Measurements from ENCODE around the gene CXCR3.
"Not testable (repeated sequence)": the region's sequence is repeated elsewhere in the genome, so short reads cannot be mapped to it uniquely, and the experiment has no call there.

Gene CXCR3

DNA sequence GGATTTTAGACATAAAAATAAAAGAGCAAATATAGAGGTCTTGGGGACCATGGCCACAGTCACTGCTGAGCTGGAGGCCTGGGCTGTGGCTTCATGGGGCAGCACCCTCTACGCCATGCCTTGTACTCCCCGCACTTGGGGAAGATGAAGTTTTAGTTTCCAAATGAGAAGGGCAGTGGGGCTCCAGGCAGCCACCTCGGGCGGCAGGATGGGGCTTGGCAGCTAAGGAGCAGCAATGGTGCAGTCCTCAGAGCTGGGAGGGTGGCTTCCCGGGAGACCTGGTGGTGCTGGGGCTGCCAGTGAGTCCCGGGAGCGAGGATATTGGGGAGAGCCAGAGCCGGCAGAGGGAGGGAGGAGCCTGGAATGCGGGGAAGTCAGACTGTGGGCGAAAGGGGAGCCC lies 2.4 kb downstream of the CXCR3 start:
- DNase-seq (ENCODE audit: low read depth in 1 of 2, low spot score in 1 of 2): no peak

DNA sequence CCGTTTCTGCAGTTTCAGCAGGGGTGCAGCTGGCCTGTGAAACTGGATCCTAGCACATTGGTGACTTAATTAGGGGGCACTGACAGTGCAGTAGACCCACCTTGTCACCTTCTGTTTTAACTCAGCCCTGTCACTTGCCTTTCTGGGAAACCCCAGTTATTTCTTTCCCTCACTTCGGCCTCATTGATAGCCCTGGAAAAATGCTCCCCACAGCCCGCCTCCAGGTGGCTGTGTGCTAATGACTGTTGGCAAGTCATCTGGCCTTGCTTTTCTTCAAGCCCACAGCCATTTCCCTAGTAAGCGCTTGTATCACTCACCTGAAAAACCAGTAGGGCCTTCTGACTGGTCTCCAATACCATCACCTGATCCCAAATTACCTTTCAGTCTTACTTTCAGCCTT lies 3.3 kb downstream of the CXCR3 start:
- DNase-seq (ENCODE audit: low read depth in 1 of 2, low spot score in 1 of 2): no peak
- H3K27me3 ChIP-seq (ENCODE audit: insufficient read depth, poor library complexity, severe bottlenecking): no peaks in the 10 kb centered on the region
- TF ChIP-seq, protein P1, sequence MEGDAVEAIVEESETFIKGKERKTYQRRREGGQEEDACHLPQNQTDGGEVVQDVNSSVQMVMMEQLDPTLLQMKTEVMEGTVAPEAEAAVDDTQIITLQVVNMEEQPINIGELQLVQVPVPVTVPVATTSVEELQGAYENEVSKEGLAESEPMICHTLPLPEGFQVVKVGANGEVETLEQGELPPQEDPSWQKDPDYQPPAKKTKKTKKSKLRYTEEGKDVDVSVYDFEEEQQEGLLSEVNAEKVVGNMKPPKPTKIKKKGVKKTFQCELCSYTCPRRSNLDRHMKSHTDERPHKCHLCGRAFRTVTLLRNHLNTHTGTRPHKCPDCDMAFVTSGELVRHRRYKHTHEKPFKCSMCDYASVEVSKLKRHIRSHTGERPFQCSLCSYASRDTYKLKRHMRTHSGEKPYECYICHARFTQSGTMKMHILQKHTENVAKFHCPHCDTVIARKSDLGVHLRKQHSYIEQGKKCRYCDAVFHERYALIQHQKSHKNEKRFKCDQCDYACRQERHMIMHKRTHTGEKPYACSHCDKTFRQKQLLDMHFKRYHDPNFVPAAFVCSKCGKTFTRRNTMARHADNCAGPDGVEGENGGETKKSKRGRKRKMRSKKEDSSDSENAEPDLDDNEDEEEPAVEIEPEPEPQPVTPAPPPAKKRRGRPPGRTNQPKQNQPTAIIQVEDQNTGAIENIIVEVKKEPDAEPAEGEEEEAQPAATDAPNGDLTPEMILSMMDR (IDR thresholded peaks at IDR 0.05; ENCODE audit: insufficient read depth, low read length): no peak
- TF ChIP-seq, protein P2, sequence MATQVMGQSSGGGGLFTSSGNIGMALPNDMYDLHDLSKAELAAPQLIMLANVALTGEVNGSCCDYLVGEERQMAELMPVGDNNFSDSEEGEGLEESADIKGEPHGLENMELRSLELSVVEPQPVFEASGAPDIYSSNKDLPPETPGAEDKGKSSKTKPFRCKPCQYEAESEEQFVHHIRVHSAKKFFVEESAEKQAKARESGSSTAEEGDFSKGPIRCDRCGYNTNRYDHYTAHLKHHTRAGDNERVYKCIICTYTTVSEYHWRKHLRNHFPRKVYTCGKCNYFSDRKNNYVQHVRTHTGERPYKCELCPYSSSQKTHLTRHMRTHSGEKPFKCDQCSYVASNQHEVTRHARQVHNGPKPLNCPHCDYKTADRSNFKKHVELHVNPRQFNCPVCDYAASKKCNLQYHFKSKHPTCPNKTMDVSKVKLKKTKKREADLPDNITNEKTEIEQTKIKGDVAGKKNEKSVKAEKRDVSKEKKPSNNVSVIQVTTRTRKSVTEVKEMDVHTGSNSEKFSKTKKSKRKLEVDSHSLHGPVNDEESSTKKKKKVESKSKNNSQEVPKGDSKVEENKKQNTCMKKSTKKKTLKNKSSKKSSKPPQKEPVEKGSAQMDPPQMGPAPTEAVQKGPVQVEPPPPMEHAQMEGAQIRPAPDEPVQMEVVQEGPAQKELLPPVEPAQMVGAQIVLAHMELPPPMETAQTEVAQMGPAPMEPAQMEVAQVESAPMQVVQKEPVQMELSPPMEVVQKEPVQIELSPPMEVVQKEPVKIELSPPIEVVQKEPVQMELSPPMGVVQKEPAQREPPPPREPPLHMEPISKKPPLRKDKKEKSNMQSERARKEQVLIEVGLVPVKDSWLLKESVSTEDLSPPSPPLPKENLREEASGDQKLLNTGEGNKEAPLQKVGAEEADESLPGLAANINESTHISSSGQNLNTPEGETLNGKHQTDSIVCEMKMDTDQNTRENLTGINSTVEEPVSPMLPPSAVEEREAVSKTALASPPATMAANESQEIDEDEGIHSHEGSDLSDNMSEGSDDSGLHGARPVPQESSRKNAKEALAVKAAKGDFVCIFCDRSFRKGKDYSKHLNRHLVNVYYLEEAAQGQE (IDR thresholded peaks at IDR 0.05; ENCODE audit: insufficient replicate concordance, low read depth): no peak
- TF ChIP-seq POLR2AphosphoS5 (IDR thresholded peaks at IDR 0.05; ENCODE audit: low read depth) (no peak), SPI1 (IDR thresholded peaks at IDR 0.05; ENCODE audit: borderline replicate concordance, low read depth) (no peak), GABPA (IDR thresholded peaks at IDR 0.05; ENCODE audit: low read depth) (no peak)
- H3K4me3 ChIP-seq (replicated peaks; ENCODE audit: insufficient read depth, low read length): no peak overlapping the region
- no peak overlapping the region for H3K27ac ChIP-seq (replicated peaks)

More for the DNA sequence above, 2.4 kb downstream of the CXCR3 start:
- H3K27me3 ChIP-seq (ENCODE audit: insufficient read depth, poor library complexity, severe bottlenecking): no peaks in the 10 kb centered on the region
- H3K27ac ChIP-seq (replicated peaks): no peak overlapping the region
- TF ChIP-seq GABPA (IDR thresholded peaks at IDR 0.05; ENCODE audit: low read depth): no peak
- no peak overlapping the region for H3K4me3 ChIP-seq (replicated peaks; ENCODE audit: insufficient read depth, low read length)

DNA sequence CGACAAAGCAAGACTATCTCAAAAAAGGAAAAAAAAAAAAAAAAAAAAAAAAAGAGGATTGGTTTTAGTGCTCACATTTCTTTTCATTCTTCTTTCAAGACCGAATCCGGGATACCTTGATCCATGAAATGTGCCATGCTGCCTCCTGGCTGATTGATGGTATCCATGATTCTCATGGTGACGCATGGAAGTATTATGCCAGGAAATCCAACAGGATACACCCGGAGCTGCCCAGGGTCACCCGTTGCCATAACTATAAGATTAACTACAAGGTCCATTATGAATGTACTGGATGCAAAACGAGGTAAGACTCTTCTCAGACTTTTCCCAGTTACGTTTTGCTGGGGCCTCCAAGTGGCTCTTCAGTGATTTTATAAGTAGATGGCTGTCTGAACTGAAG lies 6.1 kb downstream of the CXCR3 start:
- Histone ChIP-seq H3K4me3 (replicated peaks; ENCODE audit: insufficient read depth, low read length) (no peak overlapping the region), H3K27ac (replicated peaks) (no peak overlapping the region), H3K27me3 (ENCODE audit: insufficient read depth, poor library complexity, severe bottlenecking) (no peaks in the 10 kb centered on the region)
- TF ChIP-seq SPI1 (IDR thresholded peaks at IDR 0.05; ENCODE audit: borderline replicate concordance, low read depth) (no peak), POLR2AphosphoS5 (IDR thresholded peaks at IDR 0.05; ENCODE audit: low read depth) (no peak), GABPA (IDR thresholded peaks at IDR 0.05; ENCODE audit: low read depth) (no peak)
- TF ChIP-seq, protein P2 (IDR thresholded peaks at IDR 0.05; ENCODE audit: insufficient replicate concordance, low read depth): no peak
- TF ChIP-seq, protein P1 (IDR thresholded peaks at IDR 0.05; ENCODE audit: insufficient read depth, low read length): no peak
- DNase-seq (ENCODE audit: low read depth in 1 of 2, low spot score in 1 of 2): no peak

DNA sequence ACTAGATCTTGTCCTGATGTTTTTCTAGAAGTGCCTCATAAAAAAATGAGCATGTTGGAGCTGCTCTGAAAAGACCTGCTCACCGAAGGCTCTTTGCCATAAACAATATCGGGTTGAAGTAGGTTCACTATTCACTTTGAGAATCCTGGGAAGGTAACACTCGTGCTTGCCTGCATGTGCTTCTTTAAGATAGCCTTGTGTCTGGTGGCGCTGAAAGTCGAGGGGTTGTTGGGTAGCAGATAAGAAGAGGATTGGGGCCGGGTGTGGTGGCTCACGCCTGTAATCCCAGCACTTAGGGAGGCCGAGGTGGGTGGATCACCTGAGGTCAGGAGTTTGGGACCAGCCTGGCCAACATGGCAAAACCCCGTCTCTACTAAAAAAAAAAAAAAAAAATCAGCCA lies 6.6 kb downstream of the CXCR3 start:
- not testable (repeated sequence) for H3K27ac ChIP-seq (replicated peaks); DNase-seq (ENCODE audit: low read depth in 1 of 2, low spot score in 1 of 2); H3K4me3 ChIP-seq (replicated peaks; ENCODE audit: insufficient read depth, low read length); H3K27me3 ChIP-seq (ENCODE audit: insufficient read depth, poor library complexity, severe bottlenecking)

DNA sequence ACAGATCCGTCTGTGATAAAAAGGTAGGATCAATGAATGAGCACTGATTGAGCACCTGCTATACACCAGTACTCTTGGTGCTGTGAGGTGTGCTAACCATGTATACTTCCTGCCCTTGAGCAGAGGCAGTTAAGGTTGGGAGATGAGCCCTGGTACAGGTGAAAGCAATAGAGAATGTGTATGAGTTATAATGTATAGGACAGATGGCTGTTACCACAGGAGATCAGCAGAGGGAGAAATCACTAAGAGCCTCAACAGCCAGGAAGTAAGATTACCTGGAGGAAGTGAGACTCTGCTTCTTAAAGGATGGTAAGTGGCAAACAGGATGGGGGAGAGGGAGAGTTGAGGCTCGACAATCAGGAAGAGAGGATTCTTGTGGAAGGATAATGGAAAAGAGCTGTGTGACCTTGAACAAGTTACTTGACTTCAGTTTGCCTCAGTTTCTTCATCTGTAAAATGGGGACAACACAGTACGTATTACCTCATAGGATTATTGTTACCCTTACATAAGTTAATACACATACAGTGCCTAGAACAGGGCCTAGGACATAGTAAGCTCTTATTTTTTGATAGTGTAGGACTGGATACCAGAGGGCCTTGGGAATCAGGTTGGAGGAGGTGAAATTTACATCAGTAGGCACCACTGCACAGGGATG lies 9.1 kb downstream of the CXCR3 start:
- TF ChIP-seq, protein P2 (IDR thresholded peaks at IDR 0.05; ENCODE audit: insufficient replicate concordance, low read depth): no peak
- TF ChIP-seq, protein P1 (IDR thresholded peaks at IDR 0.05; ENCODE audit: insufficient read depth, low read length): no peak
- no peak for TF ChIP-seq SPI1 (IDR thresholded peaks at IDR 0.05; ENCODE audit: borderline replicate concordance, low read depth)
- no peaks in the 10 kb centered on the region for H3K27me3 ChIP-seq (ENCODE audit: insufficient read depth, poor library complexity, severe bottlenecking)
- H3K27ac ChIP-seq (replicated peaks): no peak overlapping the region
- H3K4me3 ChIP-seq (replicated peaks; ENCODE audit: insufficient read depth, low read length): no peak overlapping the region
- DNase-seq (ENCODE audit: low read depth in 1 of 2, low spot score in 1 of 2): no peak

All from HL-60 (cell line).